Neutrophil (primary cell): Measurements from ENCODE around the gene NAAA.

Experiments used
- H3K27ac ChIP-seq: fragments of 200-600 bp; sonication (generic); 2 replicates; pipeline ENCODE4 v1.5.1; 2016; ENCODE audit warnings: mild to moderate bottlenecking, moderate library complexity
- H3K27me3 ChIP-seq: fragments of 200-600 bp; sonication (generic); 2 replicates; pipeline ENCODE4 v1.6.0; 2016; ENCODE audit warnings: mild to moderate bottlenecking
- H3K36me3 ChIP-seq: fragments of 200-600 bp; sonication (generic); 2 replicates; pipeline ENCODE4 v1.5.1; 2017
- H3K4me1 ChIP-seq, 2 experiments: fragments of 200-600 bp in 1 of 2; sonication (generic) in 1 of 2; 1 replicate in 1 of 2; 2 replicates in 1 of 2; pipeline versions ENCODE4 v1.5.1 to v1.6.1; 2013 to 2016; ENCODE audit warnings: low read depth in 1 of 2, low read length in 1 of 2, mild to moderate bottlenecking in 1 of 2, moderate library complexity in 1 of 2; ENCODE audit not compliant: control insufficient read depth in 1 of 2, insufficient read depth in 1 of 2
- H3K4me3 ChIP-seq, 2 experiments: fragments of 200-600 bp in 1 of 2; sonication (generic) in 1 of 2; 1 replicate in 1 of 2; 2 replicates in 1 of 2; pipeline ENCODE4 v1.5.1; 2013 to 2016; ENCODE audit warnings: low read depth in 1 of 2, low read length in 1 of 2, mild to moderate bottlenecking in 1 of 2, moderate library complexity in 1 of 2
- H3K9me3 ChIP-seq: fragments of 200-600 bp; sonication (generic); 2 replicates; pipeline ENCODE4 v1.5.1; 2016
- CTCF ChIP-seq: fragments of 200-600 bp; sonication (generic); IDR thresholded peaks from 2 replicates; pipeline ENCODE4 v1.5.1; 2016; ENCODE audit warnings: antibody characterized with exemption

NAAA gene

GRCh38 chr4:75891611-75892010 lies 49.2 kb downstream of the NAAA start:
- no peak for TF ChIP-seq CTCF

GRCh38 chr4:75889537-75890199 lies 51.1 kb downstream of the NAAA start:
- H3K27ac ChIP-seq: no peak overlapping the region
- H3K27me3 ChIP-seq: peaks cover 41% of the 10 kb centered on the region
- H3K4me1 ChIP-seq: no peaks in the 10 kb centered on the region
- no peak overlapping the region for H3K4me3 ChIP-seq
- no peak for TF ChIP-seq CTCF
- no peaks in the 10 kb centered on the region for H3K9me3 ChIP-seq
- no peaks in the 10 kb centered on the region for H3K36me3 ChIP-seq

More at GRCh38 chr4:75891611-75892010, 49.2 kb downstream of the NAAA start:
- Histone ChIP-seq H3K27ac (no peak overlapping the region), H3K27me3 (peaks cover 27% of the 10 kb centered on the region), H3K9me3 (no peaks in the 10 kb centered on the region), H3K4me1 (no peaks in the 10 kb centered on the region), H3K4me3 (no peak overlapping the region), H3K36me3 (no peaks in the 10 kb centered on the region)

- Histone ChIP-seq H3K27ac (no peak overlapping the region), H3K4me1 (no peaks in the 10 kb centered on the region), H3K9me3 (no peaks in the 10 kb centered on the region), H3K27me3 (peaks cover 41% of the 10 kb centered on the region), H3K36me3 (no peaks in the 10 kb centered on the region), H3K4me3 (no peak overlapping the region)
- no peak for TF ChIP-seq CTCF
Measured at GRCh38 chr4:75886104-75886503, 54.7 kb downstream of the NAAA start.

- H3K4me3 ChIP-seq: no peak overlapping the region
- H3K9me3 ChIP-seq: no peaks in the 10 kb centered on the region
- H3K27ac ChIP-seq: no peak overlapping the region
- H3K4me1 ChIP-seq: no peaks in the 10 kb centered on the region
- TF ChIP-seq CTCF: no peak
- H3K36me3 ChIP-seq: no peaks in the 10 kb centered on the region
- H3K27me3 ChIP-seq: peaks cover 16% of the 10 kb centered on the region
Measured at GRCh38 chr4:75881476-75881875, 59.3 kb downstream of the NAAA start.

- peaks cover 5% of the 10 kb centered on the region for H3K27me3 ChIP-seq
- TF ChIP-seq CTCF: no peak
- no peaks in the 10 kb centered on the region for H3K36me3 ChIP-seq
- no peaks in the 10 kb centered on the region for H3K4me1 ChIP-seq
- H3K27ac ChIP-seq: no peak overlapping the region
- no peaks in the 10 kb centered on the region for H3K9me3 ChIP-seq
- H3K4me3 ChIP-seq: no peak overlapping the region
Measured at GRCh38 chr4:75880278-75880677, 60.5 kb downstream of the NAAA start.
